GM19467 (cell line): ENCODE measurements around the gene DTX3.
"Not testable (repeated sequence)": the region's sequence is repeated elsewhere in the genome, so short reads cannot be mapped to it uniquely, and the experiment has no call there.

ENCODE experiments used
- ATAC-seq: cut with Tn5 transposase; IDR thresholded peaks from one replicate; pipeline ENCODE4 v1.9.1; 2021; ENCODE audit warnings: mild to moderate bottlenecking, moderate library complexity; ENCODE audit not compliant: unreplicated experiment

Gene DTX3

DNA sequence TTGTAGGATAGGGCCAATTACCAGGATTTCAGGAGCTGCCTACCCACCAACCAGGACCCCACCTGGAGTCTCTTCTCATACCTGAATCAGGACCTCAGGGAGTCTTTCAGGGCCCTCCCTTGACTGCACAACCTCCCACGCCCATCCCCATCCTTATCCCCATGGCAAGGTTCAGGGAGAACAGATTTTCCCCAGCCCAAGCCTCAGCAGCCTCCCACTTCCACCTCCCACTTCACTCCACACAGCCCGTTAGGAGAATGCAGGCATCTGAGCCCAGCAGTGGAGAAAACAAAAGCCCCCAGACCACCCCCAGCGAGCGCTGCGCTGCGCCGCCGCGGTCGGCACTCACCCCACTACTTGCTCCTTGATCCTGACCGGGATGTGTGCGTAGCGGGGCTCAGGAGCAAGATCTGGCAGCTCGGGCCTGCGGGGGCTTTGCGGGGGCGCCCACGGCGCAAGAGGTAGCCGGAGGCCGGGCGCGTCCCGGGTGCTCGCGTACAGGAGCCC lies 27.0 kb downstream of the DTX3 start:
- no peak for ATAC-seq

DNA sequence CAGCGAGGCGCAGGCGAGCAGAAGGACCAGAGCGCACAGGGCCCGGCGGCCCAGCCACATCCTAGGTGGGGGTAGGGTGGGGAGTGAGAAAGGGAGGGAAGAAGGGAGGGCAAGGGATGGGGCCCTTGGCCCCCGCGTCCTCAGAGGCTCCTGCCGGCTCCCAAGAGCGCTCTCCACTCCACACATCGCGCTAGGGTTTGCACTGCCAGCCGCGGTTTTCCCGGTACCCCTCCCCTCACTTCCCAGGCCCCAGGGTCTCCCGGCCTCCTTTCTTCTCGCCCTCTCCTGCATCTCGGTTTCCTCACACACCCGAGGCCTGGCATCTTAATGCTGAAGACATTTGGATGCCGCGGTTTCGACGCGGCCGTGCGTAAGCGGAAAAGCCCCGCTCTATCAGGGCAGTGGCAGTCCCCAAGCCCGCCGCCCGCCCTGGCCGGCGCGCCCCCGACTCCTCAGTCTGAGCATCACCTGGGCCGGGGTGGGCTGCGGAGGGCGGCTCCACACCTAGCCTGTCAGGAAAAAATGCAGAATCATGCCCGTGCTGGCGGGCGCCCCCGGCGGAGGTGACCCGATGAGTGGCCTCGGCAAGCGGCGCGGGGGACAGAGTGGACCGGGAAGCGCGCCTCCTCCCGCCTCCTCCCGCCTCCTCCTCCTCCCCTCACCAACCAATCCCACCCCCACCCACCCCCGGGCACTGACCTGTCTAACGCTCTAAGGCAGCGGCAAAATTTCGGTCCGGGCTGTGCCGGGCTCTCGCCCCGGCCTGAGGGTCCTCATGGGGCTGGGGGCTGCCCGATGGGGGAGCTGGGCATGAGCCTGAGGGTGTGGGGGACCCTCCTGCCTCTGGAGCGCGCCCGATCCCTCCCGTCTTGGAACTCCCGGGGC lies 27.7 kb downstream of the DTX3 start:
- ATAC-seq = no peak

DNA sequence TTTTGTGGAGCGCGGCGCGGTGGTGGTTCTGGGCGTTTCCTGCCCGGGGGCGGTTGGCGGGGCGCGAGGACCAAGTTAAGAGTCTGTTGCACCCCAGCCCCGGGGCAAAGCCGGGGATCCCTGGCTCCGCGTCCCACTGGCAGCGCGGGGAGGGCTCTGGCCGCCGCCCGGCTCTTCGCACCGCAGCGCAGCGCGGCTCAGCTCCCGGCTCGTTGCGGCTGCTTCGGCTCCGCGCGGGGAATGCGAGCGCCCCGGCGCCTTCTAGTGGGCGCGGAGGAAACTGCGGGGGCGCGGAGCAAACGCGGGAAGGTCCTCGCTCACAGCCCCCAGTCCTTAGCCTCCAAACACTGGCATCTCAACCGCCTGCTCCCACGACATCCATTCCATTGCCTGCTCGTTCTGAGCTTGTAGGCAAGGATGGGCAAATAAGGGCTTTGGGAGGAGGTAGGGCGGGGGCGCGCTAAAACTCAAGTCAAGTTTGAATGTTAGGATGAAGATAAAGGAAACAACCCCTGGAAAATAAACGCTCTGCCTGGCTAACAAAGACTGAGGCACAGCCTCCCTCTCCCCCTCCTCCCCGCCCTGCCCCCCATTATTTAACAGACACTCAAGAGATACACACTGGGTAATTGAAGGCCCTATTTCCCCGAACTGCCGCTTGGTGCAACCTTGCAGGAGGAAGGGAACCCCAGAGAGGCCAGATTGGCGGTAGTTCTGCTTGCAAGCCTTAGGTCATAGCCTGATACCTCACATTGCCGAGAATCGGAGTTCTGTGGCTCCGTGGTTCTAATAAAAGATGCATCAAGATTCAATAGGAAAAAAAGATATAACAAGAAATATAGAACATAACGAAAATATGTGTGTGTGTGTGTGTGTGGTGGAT lies 28.6 kb downstream of the DTX3 start, which contains the start of gene B4GALNT1:
Gene B4GALNT1, minus strand, starts transcription at position 244 of the 883 bp plus-strand sequence. CDS start 1,069 bp downstream, outside the sequence.
- peak; percentile 81 for ATAC-seq

- ATAC-seq = not testable (repeated sequence)
Measured at GRCh38 chr12:57636731-57637130, 32.1 kb downstream of the DTX3 start.

DNA sequence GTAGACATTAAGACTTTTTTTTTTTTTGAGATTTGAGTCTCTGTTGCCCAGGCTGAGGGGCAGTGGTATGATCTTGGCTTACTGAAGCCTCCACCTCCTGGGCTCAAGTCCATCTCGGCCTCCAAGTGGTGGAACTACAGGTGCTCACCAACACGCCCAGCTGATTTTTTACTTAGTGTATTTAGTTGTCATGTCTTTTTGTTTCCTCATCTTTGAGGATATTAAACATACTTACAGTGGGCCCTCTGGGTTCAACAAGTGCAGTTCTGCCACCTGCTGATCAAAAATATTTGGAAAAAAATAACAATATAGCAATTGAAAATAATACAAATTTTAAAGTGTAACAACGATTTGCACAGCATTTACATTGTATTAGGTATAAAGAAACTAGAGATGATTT lies 32.7 kb downstream of the DTX3 start:
- no peak for ATAC-seq

- no peak for ATAC-seq
Measured at GRCh38 chr12:57638096-57638495, 33.5 kb downstream of the DTX3 start.

DNA sequence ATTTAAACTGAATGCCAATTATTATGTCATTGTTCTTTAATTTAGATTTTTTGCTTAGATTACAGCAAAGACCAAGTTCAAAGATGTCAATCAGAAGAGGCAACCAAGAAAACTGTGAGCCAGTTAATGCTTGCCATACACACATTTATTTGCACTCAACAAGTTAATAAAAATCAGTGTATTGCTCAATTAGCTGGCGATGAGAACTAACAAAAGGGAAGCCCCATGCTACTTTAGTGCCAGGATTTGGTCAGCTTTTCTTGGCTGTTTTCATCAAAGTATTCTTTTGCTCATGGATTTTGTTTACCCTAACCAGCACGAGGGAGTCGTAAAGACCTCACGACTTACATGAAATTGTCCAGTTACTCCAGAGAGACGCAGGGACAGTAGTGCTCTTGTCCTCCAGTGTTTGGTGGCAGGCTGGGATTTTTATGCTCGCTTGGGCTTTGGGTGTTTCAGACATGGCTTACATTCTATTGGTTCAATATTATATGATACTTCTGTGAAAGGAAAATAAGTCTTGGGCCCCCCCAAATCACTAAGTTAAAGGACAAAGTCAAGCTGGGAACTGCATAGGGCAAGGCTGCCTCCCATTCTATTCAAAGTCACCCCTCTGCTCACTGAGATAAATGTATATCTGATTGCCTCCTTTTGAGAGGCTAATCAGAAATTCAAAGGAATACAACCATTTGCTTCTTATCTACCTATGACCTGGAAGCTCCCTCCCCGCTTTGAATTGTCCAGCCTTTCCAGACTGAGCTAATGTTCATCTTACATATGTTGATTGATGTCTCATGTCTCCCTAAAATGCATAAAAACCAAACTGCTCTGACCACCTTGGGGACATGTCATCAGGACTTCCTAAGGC lies 35.8 kb downstream of the DTX3 start:
- no peak for ATAC-seq

DNA sequence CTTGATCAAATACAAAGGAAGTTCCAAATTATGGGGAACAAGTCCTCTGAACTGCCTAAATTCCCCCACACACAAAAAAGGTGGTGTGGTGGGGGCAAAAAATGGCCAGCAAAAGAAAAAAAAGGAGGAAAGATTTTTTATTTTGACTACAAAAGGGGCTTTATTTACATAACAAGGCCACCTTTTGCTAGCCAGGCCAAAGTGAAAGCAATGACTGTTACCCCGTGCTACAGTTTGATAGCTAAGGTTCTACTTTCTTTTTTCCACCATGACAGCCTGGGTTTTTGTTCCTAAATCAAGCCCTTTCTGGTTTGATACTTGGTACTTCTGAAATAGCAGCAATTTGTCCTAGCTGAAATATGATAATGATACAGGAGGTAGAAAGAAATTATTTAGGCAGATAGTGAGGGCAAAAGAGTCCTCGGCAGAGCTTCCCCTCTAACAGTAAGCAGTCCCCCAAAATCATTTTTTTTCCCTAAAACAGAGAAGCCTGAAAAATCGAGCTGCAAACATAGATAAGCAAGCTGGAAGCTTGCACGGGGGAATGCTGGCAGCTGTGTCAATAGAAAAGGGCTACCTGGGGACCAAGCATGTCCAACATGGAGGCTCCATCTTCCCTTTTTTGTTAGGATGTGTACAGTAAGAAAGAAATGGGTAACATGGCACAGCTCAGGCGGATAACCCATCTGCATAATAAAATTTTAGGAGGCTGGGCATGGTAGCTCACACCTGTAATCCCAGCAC lies 37.2 kb downstream of the DTX3 start:
- no peak for ATAC-seq

DNA sequence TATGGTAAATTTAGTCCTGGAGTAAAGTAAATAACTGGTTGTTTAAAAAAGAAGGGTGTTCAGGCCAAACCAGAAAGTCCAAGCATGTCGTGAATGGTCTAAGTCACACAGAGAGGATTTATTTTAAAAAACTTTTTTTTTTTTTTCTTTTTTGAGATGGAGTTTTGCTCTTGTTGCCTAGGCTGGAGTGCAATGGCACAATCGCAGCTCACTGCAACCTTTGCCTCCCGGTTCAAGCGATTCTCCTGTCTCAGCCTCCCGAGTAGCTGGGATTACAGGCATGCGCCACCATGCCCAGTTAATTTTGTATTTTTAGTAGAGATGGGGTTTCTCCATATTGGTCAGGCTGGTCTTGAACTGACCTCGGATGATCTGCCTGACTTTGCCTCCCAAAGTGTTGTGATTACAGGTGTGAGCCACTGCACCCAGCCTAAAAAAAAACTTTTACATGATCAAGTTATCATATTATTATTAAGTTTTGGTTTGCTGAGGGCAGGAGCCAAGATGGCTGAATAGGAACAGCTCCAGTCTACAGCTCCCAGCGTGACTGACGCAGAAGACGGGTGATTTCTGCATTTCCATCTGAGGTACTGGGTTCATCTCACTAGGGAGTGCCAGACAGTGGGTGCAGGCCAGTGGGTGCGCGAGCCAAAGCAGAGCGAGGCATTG lies 41.5 kb downstream of the DTX3 start:
- ATAC-seq = not testable (repeated sequence)

- ATAC-seq = not testable (repeated sequence)
Measured at GRCh38 chr12:57646659-57647049, 42.0 kb downstream of the DTX3 start.

DNA sequence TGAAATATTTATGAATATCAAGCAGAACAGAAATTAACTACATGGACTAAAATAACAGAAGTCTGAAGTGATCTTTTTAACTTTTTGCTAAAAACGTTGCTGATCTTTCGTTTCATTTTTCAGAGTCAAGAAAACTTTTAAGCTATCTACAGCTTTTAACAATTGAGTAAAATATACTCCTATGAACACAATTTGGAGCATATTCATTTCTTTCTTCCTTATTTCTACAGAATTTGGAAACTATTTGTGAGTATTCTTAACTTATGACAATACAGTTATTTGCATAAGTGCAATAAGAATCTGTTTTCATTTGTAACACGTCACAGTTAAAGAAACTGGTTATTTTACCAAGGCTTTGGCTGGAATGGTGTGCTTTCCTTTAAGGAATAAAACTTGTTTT lies 49.4 kb downstream of the DTX3 start:
- no peak for ATAC-seq

GRCh38 chr12:57655541-57656240 lies 51.1 kb downstream of the DTX3 start:
- no peak for ATAC-seq

DNA sequence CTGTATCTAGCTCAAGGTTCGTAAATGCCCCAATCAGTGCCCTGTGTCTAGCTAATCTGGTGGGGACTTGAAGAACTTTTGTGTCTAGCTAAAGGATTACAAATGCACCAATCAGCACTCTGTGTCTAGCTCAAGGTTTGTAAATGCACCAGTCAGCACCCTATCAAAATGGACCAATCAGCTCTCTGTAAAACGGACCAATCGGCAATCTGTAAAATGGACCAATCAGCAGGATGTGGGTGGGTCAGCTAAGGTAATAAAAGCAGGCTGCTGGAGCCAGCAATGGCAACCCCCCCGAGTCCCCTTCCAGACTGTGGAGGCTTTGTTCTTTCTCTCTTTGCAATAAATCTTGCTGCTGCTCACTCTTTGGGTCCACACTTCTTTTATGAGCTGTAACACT lies 51.8 kb downstream of the DTX3 start:
- ATAC-seq = not testable (repeated sequence)

DNA sequence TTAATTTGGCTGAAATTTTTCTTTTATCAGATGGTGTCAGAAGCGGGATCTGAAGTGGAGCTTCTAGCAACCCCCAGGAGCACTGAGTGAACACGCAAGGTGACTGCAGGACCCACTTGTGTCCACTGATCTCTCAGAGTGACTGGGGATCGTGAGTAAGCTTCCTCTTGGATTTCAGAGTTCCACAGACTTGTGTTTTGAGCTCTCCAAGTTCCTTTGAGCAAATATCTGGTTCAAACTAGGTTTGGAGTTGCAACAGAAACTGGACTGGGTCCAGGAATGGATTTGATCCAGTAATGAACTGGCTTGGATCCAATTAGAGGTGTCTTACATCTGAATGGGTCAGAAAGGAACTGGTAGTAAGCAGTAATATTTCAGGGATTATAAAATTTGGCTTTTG lies 53.1 kb downstream of the DTX3 start:
- ATAC-seq = no peak

DNA sequence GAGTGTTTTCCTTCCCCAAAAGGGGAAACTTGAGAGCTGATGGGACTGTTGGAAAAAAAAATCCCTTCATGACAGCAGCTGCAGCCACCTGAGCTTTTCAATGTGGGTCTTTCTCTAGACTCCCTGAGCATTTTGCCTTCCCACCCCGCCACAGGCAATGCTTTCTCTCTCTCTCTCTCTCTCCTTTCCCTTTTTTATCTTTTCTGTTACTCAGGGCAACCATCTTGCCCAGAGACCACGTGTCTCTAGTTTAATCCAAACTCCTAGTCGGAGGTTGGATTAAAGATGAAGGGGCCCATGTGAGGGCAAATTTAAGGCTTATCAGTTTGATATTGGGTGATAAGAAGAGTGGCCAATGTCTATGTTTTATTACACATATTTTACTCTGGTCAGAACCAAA lies 54.3 kb downstream of the DTX3 start:
- no peak for ATAC-seq
